Neural progenitor cell (in vitro differentiated cells): ENCODE results near the gene H19. TPM values are rescaled to one million over a fixed set of nuclear protein-coding genes. Genes with fewer than 3 reads are reported as not detected.

Experiments used
- DNase-seq: peaks from one replicate; pipeline ENCODE4 v3.0.0-alpha.2; 2016; ENCODE audit warnings: low spot score
- H2AFZ ChIP-seq: fragments of 200-600 bp; sonication (generic); replicated peaks from 2 replicates; pipeline ENCODE4 v1.6.1; 2016; ENCODE audit warnings: antibody characterized with exemption
- H3F3A ChIP-seq: fragments of 200-600 bp; sonication (generic); 2 replicates; pipeline ENCODE4 v1.6.1; 2016; ENCODE audit warnings: antibody characterized with exemption, low read depth
- H3K27ac ChIP-seq: fragments of 200-600 bp; sonication (generic); 2 replicates; pipeline ENCODE4 v1.5.1; 2016; ENCODE audit warnings: mild to moderate bottlenecking
- H3K27me3 ChIP-seq: fragments of 200-600 bp; sonication (generic); 2 replicates; pipeline ENCODE4 v1.6.1; 2016; ENCODE audit warnings: mild to moderate bottlenecking, moderate library complexity
- H3K36me3 ChIP-seq: fragments of 200-600 bp; sonication (generic); 2 replicates; pipeline ENCODE4 v1.5.1; 2016
- H3K4me1 ChIP-seq: fragments of 200-600 bp; sonication (generic); 2 replicates; pipeline ENCODE4 v1.6.1; 2016; ENCODE audit warnings: mixed run types
- H3K4me2 ChIP-seq: fragments of 200-600 bp; sonication (generic); 2 replicates; pipeline ENCODE4 v1.6.1; 2016
- H3K4me3 ChIP-seq: fragments of 200-600 bp; sonication (generic); 2 replicates; pipeline ENCODE4 v1.5.1; 2016
- H3K79me2 ChIP-seq: fragments of 200-600 bp; sonication (generic); 2 replicates; pipeline ENCODE4 v1.6.1; 2016; ENCODE audit warnings: low read depth
- H3K9ac ChIP-seq: fragments of 200-600 bp; sonication (generic); 2 replicates; pipeline ENCODE4 v1.6.1; 2016
- H3K9me3 ChIP-seq: fragments of 200-600 bp; sonication (generic); 2 replicates; pipeline ENCODE4 v1.5.1; 2016; ENCODE audit warnings: low read depth
- H4K20me1 ChIP-seq: fragments of 200-600 bp; sonication (generic); 2 replicates; pipeline ENCODE4 v1.6.1; 2016; ENCODE audit warnings: low read depth
- H3K27ac Mint-ChIP-seq: 3 replicates; pipeline ENCODE4 v1.8.0; 2021; ENCODE audit warnings: mixed read lengths
- H3K27me3 Mint-ChIP-seq: 2 replicates; pipeline ENCODE4 v1.8.0; 2022; ENCODE audit warnings: low read depth, mild to moderate bottlenecking, inconsistent platforms, moderate library complexity, mixed read lengths; ENCODE audit not compliant: insufficient read depth
- H3K36me3 Mint-ChIP-seq: 3 replicates; pipeline ENCODE4 v1.8.0; 2021; ENCODE audit warnings: mixed read lengths
- H3K4me1 Mint-ChIP-seq: 3 replicates; pipeline ENCODE4 v1.8.0; 2021; ENCODE audit warnings: mixed read lengths
- H3K4me3 Mint-ChIP-seq: 3 replicates; pipeline ENCODE4 v1.8.0; 2021; ENCODE audit warnings: mild to moderate bottlenecking, moderate library complexity, mixed read lengths
- H3K9me3 Mint-ChIP-seq: 3 replicates; pipeline ENCODE4 v1.8.0; 2020; ENCODE audit warnings: mixed read lengths
- CTCF ChIP-seq: fragments of 200-600 bp; sonication (generic); IDR thresholded peaks from 2 replicates; pipeline ENCODE4 v1.5.1; 2017; ENCODE audit warnings: antibody characterized with exemption, mild to moderate bottlenecking
- EZH2 ChIP-seq: fragments of 200-600 bp; sonication (generic); IDR thresholded peaks from 2 replicates; pipeline ENCODE4 v1.6.1; 2017; ENCODE audit warnings: antibody characterized with exemption, mild to moderate bottlenecking, moderate library complexity
- EZH2phosphoT487 ChIP-seq: fragments of 200-600 bp; sonication (generic); IDR thresholded peaks from 2 replicates; pipeline ENCODE4 v1.6.1; 2017; ENCODE audit warnings: antibody characterized with exemption
- total RNA-seq: library from RNA; depleted of rRNA; stranded (reverse); fragments of >200 nt; gene quantifications from 2 replicates; pipeline ENCODE4 v1.2.3, GENCODE V29; 2015; ENCODE audit warnings: low replicate concordance

The H19 gene
- total RNA-seq, 1 donor from 2014 or later = not detected

- H3K4me3 ChIP-seq = no peak overlapping the region
- H4K20me1 ChIP-seq = no peaks in the 10 kb centered on the region
- H3K4me1 ChIP-seq = no peaks in the 10 kb centered on the region
- no peaks in the 10 kb centered on the region for H3F3A ChIP-seq
- H3K9ac ChIP-seq = no peak overlapping the region
- H3K79me2 ChIP-seq = no peaks in the 10 kb centered on the region
- no peak overlapping the region for H2AFZ ChIP-seq
- H3K27ac ChIP-seq = no peak overlapping the region
- Mint-ChIP-seq H3K27me3 (no peaks in the 10 kb centered on the region), H3K9me3 (no peaks in the 10 kb centered on the region), H3K27ac (no peak overlapping the region), H3K4me3 (no peak overlapping the region), H3K36me3 (no peaks in the 10 kb centered on the region), H3K4me1 (no peaks in the 10 kb centered on the region)
- no peak overlapping the region for H3K4me2 ChIP-seq
- TF ChIP-seq EZH2 = no peak
- TF ChIP-seq EZH2phosphoT487 = no peak
- no peak for TF ChIP-seq CTCF
- DNase-seq = no peak
- no peaks in the 10 kb centered on the region for H3K27me3 ChIP-seq
- no peaks in the 10 kb centered on the region for H3K36me3 ChIP-seq
- H3K9me3 ChIP-seq = no peaks in the 10 kb centered on the region
Measured at GRCh38 chr11:2004466-2004865, 6.8 kb upstream of the H19 start.

GRCh38 chr11:2002807-2003206, 5.2 kb upstream of the H19 start:
- Mint-ChIP-seq H3K27me3 (no peaks in the 10 kb centered on the region), H3K9me3 (no peaks in the 10 kb centered on the region), H3K36me3 (no peaks in the 10 kb centered on the region), H3K27ac (no peak overlapping the region), H3K4me3 (no peak overlapping the region), H3K4me1 (no peaks in the 10 kb centered on the region)
- no peak for TF ChIP-seq CTCF
- H3K27ac ChIP-seq = no peak overlapping the region
- no peaks in the 10 kb centered on the region for H3K9me3 ChIP-seq
- DNase-seq = no peak
- H3K27me3 ChIP-seq = no peaks in the 10 kb centered on the region
- H4K20me1 ChIP-seq = no peaks in the 10 kb centered on the region
- H3K4me1 ChIP-seq = no peaks in the 10 kb centered on the region
- no peak overlapping the region for H2AFZ ChIP-seq
- H3K36me3 ChIP-seq = no peaks in the 10 kb centered on the region
- H3K4me2 ChIP-seq = no peak overlapping the region
- no peaks in the 10 kb centered on the region for H3F3A ChIP-seq
- H3K9ac ChIP-seq = no peak overlapping the region
- H3K79me2 ChIP-seq = no peaks in the 10 kb centered on the region
- H3K4me3 ChIP-seq = no peak overlapping the region

GRCh38 chr11:2002042-2002776, 4.6 kb upstream of the H19 start:
- H3K27ac ChIP-seq = no peak overlapping the region
- no peak overlapping the region for H3K9ac ChIP-seq
- no peak overlapping the region for H3K4me3 ChIP-seq
- no peak overlapping the region for H3K4me2 ChIP-seq
- H3K36me3 ChIP-seq = no peaks in the 10 kb centered on the region
- H3K79me2 ChIP-seq = no peaks in the 10 kb centered on the region
- no peaks in the 10 kb centered on the region for H3K27me3 ChIP-seq
- no peak overlapping the region for H2AFZ ChIP-seq
- H3K9me3 Mint-ChIP-seq = no peaks in the 10 kb centered on the region
- DNase-seq = no peak
- no peaks in the 10 kb centered on the region for H3K4me1 Mint-ChIP-seq
- H3F3A ChIP-seq = no peaks in the 10 kb centered on the region
- H3K9me3 ChIP-seq = no peaks in the 10 kb centered on the region
- H3K36me3 Mint-ChIP-seq = no peaks in the 10 kb centered on the region
- TF ChIP-seq EZH2phosphoT487 (no peak), EZH2 (no peak), CTCF (no peak)
- H3K4me3 Mint-ChIP-seq = no peak overlapping the region
- H4K20me1 ChIP-seq = no peaks in the 10 kb centered on the region
- no peaks in the 10 kb centered on the region for H3K4me1 ChIP-seq
- H3K27ac Mint-ChIP-seq = no peak overlapping the region
- no peaks in the 10 kb centered on the region for H3K27me3 Mint-ChIP-seq
